Measurements from ENCODE around the gene FAM43B.

Gene FAM43B

DNA sequence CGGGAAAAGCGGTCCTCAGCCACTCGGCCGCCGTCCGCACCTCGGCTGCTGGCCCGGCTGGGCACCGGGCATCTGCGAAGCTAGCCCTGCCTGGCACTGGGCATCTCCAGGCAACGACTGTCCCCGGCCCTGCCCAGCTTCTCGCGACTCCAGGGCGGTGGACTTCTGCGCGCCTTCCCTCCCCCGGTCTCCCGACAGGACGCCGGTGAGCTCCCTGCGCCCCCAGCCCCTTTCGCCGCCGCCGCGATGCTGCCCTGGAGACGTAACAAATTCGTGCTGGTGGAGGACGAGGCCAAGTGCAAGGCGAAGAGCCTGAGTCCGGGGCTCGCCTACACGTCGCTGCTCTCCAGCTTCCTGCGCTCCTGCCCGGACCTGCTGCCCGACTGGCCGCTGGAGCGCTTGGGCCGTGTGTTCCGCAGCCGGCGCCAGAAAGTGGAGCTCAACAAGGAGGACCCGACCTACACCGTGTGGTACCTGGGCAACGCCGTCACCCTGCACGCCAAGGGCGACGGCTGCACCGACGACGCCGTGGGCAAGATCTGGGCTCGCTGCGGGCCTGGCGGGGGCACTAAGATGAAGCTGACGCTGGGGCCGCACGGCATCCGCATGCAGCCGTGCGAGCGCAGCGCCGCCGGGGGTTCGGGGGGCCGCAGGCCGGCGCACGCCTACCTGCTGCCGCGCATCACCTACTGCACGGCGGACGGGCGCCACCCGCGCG is 514 bp downstream of the FAM43B start:
- DNase-seq, result no peak

GRCh38 chr1:20555025-20555757 is 2.8 kb downstream of the FAM43B start:
- no peak for DNase-seq

GRCh38 chr1:20555758-20556120 is 3.4 kb downstream of the FAM43B start:
- no peak for DNase-seq

- DNase-seq, result no peak
These were observed 5.8 kb downstream of the FAM43B start for GRCh38 chr1:20558191-20558590.

DNA sequence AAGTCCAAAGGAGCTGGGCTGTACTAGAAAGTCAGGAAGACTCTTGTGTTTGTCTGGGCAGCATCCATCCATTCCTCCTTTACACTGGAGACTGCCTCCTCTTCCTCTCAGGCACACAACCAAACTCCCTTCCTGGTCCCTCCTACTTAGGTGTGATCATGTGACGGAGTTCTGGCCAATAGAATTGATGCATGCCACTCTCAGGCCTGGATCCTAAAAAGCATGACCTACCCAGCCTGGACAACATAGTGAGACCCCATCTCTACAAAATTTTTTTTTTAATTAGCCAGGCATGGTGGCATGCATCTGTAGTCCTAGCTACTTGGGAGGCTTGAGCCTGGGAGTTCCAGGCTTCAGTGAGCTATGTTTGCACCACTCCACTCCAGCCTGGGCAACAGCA is 8.6 kb downstream of the FAM43B start:
- DNase-seq, result no peak

DNA sequence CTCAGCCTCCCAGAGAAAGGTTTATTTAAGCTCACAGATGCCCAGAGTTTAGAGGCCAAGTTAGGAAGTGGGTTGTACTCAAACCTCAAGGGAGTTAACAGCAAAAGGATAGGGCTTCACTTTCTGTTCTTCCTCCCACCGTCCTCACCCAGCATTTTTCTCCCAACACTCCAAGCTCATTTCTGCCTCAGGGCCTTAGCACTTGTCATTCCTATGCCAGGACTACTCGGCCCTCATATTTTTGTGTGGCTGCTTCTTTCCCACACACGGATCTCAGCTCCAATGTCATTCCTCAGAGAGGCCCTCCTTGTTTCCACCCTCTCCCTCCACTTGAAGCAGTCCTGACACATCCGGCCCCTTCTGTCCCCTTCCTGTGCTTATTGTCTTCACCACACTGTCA is 12.9 kb downstream of the FAM43B start:
- no peak for DNase-seq

- DNase-seq, result no peak
These were observed 17.2 kb downstream of the FAM43B start for GRCh38 chr1:20569523-20570098.

DNA sequence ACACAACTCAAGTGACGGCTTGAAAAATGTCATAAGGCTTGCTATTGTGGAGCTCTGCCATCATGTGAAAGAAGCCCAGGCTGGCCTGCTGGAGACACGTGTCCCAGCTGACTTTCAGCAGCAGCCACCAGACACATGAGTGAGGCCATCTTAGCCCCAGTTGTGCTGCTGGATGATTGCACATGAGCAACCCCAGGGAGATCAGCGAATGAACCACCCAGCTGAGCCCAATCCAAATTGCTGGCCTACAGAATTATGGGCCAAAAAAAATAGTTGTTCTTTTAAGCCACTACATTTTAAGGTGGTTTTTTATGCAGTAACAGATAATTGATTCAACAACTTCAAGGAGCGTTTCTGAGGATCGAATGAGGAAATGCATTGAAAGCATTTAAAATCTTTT is 19.1 kb downstream of the FAM43B start:
- DNase-seq, result no peak

DNA sequence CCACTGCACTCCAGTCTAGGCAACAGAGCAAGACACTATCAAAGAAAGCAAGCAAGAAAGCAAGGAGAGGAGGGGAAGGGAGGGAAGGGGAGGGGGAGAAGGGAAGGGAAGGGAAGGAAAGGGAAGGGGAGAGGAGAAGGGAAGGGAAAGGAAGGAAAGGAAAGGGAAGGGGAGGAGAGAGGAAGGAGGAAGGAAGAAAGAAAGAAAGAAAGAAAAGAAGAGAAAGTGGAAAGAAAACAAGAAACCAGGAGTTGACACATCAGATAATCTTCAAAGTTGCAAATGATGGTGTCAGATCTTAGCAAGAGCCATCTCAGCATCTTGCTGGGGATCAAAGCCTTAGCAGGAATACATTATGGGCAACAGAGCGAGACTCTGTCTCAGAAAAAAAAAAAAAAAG is 21.6 kb downstream of the FAM43B start:
- no peak for DNase-seq

- peak; percentile 16 for DNase-seq
These were observed 22.5 kb downstream of the FAM43B start for GRCh38 chr1:20574686-20575540.

DNA sequence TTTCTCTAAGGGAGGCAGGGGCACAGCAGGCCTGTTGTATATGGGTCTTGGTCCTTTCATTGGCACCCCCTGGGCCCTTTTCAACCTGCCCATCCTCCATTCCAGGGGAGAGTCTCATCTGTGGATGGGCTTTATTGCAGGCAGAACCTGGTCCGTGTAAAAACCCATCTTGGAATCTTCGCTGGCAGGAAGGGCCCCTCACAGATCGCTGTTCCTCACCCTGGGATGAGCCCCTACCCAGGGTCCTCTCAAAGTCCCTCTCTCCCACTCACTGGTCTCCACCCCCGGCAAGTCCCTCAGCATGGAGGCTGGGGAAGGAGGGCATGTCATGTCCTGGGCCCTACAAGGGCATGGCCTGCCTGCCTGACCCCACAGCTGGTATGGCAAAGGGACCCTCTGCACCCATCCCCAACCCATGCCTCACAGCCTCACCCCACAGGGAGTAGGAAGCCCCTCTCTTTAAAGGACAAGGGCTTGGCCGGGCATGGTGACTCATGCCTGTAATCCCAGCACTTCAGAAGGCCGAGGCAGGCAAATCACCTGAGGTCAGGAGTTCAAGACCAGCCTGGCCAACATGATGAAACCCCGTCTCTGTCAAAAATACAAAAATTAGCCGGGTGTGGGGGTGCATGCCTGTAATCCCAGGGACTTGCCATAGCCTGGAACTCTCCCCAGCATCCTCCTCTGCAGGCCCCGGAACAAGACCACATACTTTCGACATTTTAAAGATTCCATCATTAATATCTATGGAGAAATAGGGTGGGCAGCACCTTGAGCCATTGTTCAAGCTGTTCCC is 23.4 kb downstream of the FAM43B start:
- DNase-seq, result no peak

DNA sequence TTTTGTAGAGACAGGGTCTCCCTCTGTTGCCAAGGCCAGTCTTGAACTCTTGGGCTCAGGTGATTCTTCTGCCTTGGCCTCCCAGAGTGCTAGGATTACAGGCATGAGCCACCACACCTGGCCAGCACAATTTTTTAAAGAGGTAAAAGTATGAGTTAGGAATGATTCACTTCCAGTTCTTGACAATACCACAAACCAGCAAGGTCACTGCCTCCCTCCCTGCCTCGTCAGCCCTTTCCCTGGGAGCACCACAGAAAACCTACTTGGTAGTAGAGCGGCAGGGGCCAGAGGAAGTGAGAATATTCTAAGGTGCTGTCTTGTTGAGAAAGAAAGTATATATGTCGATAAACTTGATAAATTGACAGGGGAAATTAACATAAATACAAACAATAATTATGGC is 25.7 kb downstream of the FAM43B start:
- no peak for DNase-seq

GRCh38 chr1:20578721-20579395 is 26.5 kb downstream of the FAM43B start:
- no peak for DNase-seq

- DNase-seq, result no peak
These were observed 32.5 kb downstream of the FAM43B start for GRCh38 chr1:20584890-20585289.

DNA sequence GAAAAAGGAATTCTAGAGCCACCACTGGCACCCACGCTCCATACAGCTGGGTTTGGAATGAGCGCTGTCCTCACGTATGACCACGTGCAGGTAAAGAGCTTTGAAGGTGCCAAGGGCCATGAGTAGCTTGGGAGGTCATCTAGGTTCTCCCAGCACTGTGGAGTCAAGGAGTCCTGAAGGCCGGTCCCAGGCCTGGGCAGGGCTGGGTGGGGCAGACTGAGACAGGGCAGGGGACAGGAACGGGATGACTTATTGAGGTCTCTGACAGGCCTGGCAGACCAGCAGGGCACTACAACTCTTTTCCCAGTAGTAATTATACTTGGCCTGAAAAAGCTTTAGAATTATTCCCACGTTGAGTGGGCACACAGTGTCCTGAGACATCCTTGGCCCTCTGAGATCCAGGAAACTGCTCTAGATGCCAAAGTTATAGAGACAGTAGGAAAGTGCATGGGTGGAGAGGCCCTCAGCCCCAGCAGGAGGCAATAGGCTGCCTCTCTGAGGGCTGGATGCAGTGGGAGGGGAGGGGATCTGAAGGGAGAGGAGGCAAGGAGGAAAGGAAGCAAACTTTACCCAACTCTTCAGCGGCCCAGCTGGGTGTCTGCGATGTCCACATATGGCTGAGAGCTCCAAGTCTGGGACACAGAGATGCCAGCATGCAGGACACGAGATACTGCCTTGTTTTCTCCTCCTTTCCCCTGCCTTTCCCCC is 34.7 kb downstream of the FAM43B start:
- no peak for DNase-seq

DNA sequence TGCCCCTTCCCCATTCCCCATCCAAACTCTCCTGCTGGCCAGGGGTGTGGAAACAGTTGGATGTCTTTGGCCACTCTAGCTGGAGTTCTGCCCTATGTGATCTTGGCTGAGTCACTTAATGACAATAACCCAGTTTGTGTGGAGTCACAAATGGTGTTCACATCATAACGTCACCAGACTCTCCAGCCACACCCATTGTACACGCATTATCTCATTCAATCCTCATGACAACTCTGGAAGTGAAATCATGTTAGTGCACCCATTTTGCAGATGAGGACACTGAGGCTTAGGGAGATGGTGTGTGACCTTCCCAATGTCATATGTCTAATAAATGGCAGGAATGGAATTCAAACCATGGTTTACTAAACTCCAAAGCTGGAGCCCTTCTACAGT is 35.3 kb downstream of the FAM43B start:
- no peak for DNase-seq

DNA sequence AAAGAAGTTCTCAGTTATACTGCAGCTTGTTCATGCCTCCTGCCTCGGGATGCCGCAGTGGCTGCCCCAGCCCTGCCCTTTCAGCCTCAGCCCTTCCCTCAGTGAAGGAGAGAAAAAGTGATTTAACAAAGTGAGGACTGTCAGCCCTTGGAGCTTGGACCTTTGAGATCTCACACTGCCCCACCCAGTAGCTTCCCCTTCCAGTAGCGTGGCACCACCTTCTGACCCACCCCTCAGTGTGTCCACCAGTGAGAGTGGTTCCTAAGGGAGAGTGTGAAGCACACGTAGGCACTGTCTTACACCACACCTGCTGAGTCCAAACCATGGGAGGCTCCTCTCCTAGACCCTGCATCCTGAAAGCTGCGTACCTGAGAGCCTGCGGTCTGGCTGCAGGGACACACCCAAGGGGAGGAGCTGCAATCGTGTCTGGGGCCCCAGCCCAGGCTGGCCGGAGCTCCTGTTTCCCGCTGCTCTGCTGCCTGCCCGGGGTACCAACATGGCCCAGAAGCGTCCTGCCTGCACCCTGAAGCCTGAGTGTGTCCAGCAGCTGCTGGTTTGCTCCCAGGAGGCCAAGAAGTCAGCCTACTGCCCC is 36.4 kb downstream of the FAM43B start, which contains the start of gene CDA:
CDA (plus strand) TSS at position 464 of the 592 bp plus-strand sequence; CDS start at position 497, 33 bp downstream.
- no peak for DNase-seq

DNA sequence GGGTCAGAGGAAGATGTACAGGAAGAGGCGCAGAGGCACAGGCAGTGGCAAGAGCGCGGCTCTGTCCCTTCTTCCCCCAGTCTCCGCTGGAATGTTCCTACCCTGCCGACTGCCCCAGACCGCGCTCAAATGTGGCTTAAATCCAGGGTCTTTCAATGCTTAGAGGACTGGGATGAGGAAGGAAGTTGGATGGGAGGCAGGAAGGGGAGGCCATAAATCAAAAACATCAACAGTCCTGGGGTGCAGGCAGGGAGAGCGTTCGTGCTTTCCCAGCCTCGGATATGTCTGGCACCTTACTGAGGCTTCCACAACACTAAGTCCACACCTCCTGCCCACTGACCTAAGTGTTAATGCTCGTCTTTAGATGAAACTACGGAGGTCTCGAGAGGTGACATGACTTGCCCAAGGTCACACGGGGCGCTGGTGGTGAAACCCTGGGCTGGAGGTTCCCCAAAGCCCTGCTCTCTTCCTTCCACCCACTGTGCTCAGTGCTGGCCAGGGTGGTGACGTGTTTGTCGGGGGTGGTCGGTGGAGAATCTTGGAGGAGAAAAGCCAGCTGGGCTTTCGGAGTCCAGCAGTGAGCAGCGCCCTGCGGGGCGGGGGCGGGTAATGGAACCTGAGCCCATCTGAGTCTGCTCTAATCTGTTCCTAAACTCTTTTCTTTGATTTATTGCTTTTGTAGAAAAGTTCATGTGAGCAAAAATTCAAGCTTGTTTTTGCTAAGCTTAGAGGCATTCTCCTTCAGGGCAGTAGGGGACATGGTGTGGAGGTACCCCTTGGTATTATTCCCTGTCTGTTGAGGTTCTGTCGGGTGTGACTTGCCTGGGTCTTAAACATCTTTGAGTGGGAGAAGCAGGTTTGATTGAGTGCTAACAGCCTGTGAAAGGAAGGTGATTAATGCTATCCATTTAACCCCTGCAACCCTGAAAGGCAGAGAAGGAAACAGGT is 37.2 kb downstream of the FAM43B start:
- DNase-seq, result no peak

- DNase-seq, result no peak
These were observed 38.0 kb downstream of the FAM43B start for GRCh38 chr1:20590306-20590777.
